Left lung (tissue), 10 donors: ENCODE results near the gene BLVRA. TPM values are rescaled to one million over a fixed set of nuclear protein-coding genes. Genes with fewer than 3 reads are reported as not detected.

Source experiments
- ATAC-seq: fragments of 200-7000 bp; cut with Tn5 transposase; one replicate; pipeline ENCODE4 v1.9.1; 2020; ENCODE audit warnings: moderate library complexity
- DNase-seq, 4 donors: peaks; one replicate each; pipeline ENCODE4 v3.0.0-alpha.2; 2013 to 2020
- H3K27ac ChIP-seq, 2 donors: fragments of 200-600 bp; sonication (generic) in 1 of 2; one replicate each; pipeline versions ENCODE4 v1.5.0 to v1.8.0; 2020 to 2021
- H3K27me3 ChIP-seq, 2 donors: fragments of 200-600 bp; sonication (generic) in 1 of 2; one replicate each; pipeline versions ENCODE4 v1.5.0 to v1.8.0; 2020 to 2021
- H3K36me3 ChIP-seq, 2 donors: fragments of 200-600 bp; sonication (generic) in 1 of 2; one replicate each; pipeline versions ENCODE4 v1.5.0 to v1.8.0; 2020 to 2021
- H3K4me1 ChIP-seq, 2 donors: fragments of 200-600 bp; one replicate each; pipeline ENCODE4 v1.8.0; 2021
- H3K4me3 ChIP-seq, 2 donors: fragments of 200-600 bp; sonication (generic) in 1 of 2; one replicate each; pipeline versions ENCODE4 v1.5.0 to v1.8.0; 2020 to 2021; ENCODE audit warnings: mild to moderate bottlenecking in 1 of 2
- H3K9me3 ChIP-seq, 2 donors: fragments of 200-600 bp; sonication (generic) in 1 of 2; one replicate each; pipeline versions ENCODE4 v1.5.0 to v1.8.0; 2020 to 2021
- intact Hi-C, 2 donors: fragments of 100-400 bp; cut with DNase I; formaldehyde crosslinking; loops; one replicate each; pipeline versions ENCODE4 v1.11.2 to v1.14.2; 2022
- polyA plus RNA-seq, 6 donors: library from polyadenylated mRNA; unstranded; fragments of 120-200 nt; gene quantifications; one replicate each; pipeline ENCODE4 v1.2.1, GENCODE V29; 2013; ENCODE audit not compliant: insufficient read length in 6 of 6
- total RNA-seq, 2 donors: library from RNA; stranded (reverse); fragmentation: NEBNext Ultra II Directional; extraction: Animal tissue kit (Norgen Biotek cat#: 25700); gene quantifications; one replicate each; pipeline ENCODE4 v1.2.1, GENCODE V29; 2021
- TF ChIP-seq, protein P1 (sequence below), 2 donors: fragments of 200-600 bp; sonication (generic) in 1 of 2; IDR thresholded peaks; one replicate each; pipeline versions ENCODE4 v1.5.0 to v1.8.0; 2021; ENCODE audit warnings: antibody characterized with exemption in 2 of 2
- donor health status: DM: no; HTN: yes; CAD: no.
- donor health status: DM: no; HTN: no; CAD: no.

Gene BLVRA
- total and polyA plus RNA-seq, 8 donors = 38.0 to 83.8 (median 46.1) TPM

DNA sequence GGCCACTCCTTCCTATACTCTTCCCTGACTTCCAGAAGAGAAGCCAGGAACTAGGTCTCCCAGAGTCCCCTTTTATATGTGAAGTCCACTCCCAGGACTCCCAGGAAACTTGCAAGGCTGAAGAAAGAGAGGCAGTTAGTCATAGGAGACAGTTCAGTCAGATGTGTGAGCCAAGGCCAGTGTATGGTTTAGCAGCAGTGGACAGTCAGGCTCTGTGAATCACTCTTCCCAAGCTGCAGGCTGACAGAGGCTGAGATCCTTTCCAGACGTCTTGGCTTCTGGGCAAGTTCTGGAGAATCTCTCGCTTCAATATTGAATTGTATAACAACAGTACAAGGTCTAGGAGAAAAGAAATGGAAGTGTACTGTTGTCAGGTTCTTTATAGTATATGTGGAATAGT is 26.9 kb downstream of the BLVRA start:
- ATAC-seq = peak; percentile 75
- TF ChIP-seq, protein P1, sequence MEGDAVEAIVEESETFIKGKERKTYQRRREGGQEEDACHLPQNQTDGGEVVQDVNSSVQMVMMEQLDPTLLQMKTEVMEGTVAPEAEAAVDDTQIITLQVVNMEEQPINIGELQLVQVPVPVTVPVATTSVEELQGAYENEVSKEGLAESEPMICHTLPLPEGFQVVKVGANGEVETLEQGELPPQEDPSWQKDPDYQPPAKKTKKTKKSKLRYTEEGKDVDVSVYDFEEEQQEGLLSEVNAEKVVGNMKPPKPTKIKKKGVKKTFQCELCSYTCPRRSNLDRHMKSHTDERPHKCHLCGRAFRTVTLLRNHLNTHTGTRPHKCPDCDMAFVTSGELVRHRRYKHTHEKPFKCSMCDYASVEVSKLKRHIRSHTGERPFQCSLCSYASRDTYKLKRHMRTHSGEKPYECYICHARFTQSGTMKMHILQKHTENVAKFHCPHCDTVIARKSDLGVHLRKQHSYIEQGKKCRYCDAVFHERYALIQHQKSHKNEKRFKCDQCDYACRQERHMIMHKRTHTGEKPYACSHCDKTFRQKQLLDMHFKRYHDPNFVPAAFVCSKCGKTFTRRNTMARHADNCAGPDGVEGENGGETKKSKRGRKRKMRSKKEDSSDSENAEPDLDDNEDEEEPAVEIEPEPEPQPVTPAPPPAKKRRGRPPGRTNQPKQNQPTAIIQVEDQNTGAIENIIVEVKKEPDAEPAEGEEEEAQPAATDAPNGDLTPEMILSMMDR (IDR thresholded peaks at IDR 0.05) = no peak
- no peak overlapping the region for H3K27ac ChIP-seq
- H3K9me3 ChIP-seq = no peaks in the 10 kb centered on the region
- DNase-seq = peak in 2 of 4 donors; percentile 18 to 39
- H3K4me3 ChIP-seq = no peak overlapping the region
- H3K36me3 ChIP-seq = peaks cover 0 to 28% of the 10 kb centered on the region in 2 donors
- no peaks in the 10 kb centered on the region for H3K27me3 ChIP-seq
- intact Hi-C loops = no loop called here
- peaks cover 0 to 32% of the 10 kb centered on the region in 2 donors for H3K4me1 ChIP-seq

DNA sequence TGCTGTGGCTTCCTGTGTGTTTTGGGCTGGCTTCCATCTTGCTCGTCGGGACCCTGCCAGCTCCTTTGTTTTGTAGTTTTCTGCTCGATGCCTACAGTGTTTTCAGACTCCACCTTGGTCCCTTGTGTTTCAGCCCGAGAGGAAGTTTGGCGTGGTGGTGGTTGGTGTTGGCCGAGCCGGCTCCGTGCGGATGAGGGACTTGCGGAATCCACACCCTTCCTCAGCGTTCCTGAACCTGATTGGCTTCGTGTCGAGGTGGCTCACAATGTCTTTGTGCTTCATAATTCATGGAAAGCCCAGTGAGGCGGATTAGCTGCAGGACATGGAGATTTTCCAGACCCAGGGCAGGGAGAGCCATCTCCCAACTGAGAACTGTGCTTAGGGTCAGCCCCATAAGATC is 29.3 kb downstream of the BLVRA start:
- no peaks in the 10 kb centered on the region for H3K27me3 ChIP-seq
- peaks cover 0 to 50% of the 10 kb centered on the region in 2 donors for H3K36me3 ChIP-seq
- ATAC-seq (no peak), DNase-seq (no peak)
- H3K4me1 ChIP-seq = peaks cover 0 to 20% of the 10 kb centered on the region in 2 donors
- intact Hi-C loops = no loop called here
- no peaks in the 10 kb centered on the region for H3K9me3 ChIP-seq
- H3K4me3 ChIP-seq = no peak overlapping the region
- no peak overlapping the region for H3K27ac ChIP-seq
- TF ChIP-seq, protein P1 (IDR thresholded peaks at IDR 0.05) = no peak

DNA sequence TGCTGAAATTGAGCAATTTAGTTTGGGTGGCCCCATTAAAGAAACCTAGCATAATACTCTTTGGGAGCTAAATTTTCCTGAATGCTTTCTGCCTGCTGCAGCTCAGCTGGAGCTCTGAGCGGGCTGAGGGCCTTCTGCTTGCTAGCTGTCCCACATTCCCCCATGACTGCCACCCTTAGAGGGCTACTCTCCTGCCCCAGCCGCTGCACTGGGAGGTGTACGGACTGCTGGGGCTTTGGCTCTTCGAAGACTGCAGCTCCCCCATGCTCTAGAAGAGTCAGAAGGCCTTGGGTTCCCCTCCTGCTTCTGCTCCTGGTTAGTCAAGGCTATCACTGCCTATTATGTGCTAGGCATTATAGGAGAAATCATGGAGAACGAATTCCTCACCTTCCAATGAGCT is 31.5 kb downstream of the BLVRA start:
- DNase-seq = no peak
- intact Hi-C loops = no loop called here

DNA sequence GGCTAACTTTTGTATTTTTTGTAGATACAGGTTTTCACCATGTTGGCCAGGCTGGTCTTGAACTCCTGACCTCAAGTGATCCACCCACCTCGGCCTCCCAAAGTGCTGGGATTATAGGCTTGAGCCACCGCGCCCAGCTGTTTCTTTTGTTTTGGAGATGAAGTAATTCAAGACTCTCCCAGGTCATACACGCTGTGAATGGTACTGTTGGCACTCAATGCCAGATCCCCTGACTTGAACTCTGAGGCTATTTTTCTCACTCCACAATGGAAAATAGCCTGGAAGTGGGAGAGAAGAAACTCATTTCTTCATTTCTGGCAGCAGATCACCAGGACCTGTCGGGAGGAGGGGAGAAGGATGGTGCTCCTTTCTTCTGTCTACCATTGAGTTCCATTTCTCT is 32.4 kb downstream of the BLVRA start:
- no peak for ATAC-seq
- Histone ChIP-seq H3K4me3 (no peak overlapping the region), H3K4me1 (no peaks in the 10 kb centered on the region), H3K9me3 (no peaks in the 10 kb centered on the region), H3K27me3 (no peaks in the 10 kb centered on the region), H3K36me3 (peaks cover 0 to 77% of the 10 kb centered on the region in 2 donors), H3K27ac (no peak overlapping the region)
- TF ChIP-seq, protein P1 (IDR thresholded peaks at IDR 0.05) = no peak
- intact Hi-C loops = no loop called here
- no peak for DNase-seq

More for the DNA sequence above, 31.5 kb downstream of the BLVRA start:
- H3K9me3 ChIP-seq = no peaks in the 10 kb centered on the region
- H3K27ac ChIP-seq = no peak overlapping the region
- ATAC-seq = no peak
- H3K27me3 ChIP-seq = no peaks in the 10 kb centered on the region
- peaks cover 0 to 73% of the 10 kb centered on the region in 2 donors for H3K36me3 ChIP-seq
- H3K4me3 ChIP-seq = no peak overlapping the region
- TF ChIP-seq, protein P1 (IDR thresholded peaks at IDR 0.05) = no peak
- peaks cover 0 to 3% of the 10 kb centered on the region in 2 donors for H3K4me1 ChIP-seq

DNA sequence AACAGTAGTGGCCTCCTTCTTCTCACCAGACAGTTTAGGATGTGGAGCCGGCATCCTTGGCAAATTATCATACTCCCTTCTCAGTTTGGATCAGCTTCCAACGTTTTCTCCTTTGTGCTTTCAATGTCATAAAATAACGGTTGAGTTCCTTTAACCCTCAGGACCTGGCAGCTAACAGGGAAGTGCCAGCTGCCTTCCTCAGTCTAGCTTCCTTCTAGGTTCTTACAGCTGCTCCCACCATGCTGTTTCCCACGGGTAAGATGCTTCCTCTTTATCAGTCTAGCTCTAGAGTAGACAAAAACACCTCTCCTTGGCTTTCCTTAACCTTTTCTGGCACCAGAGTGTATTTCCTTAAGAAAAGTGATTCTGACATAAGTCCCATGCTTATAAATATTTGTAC is 33.2 kb downstream of the BLVRA start:
- DNase-seq (peak in 1 of 4 donors; percentile 53), ATAC-seq (peak; percentile 63)
- TF ChIP-seq, protein P1 (IDR thresholded peaks at IDR 0.05) = no peak
- no peak overlapping the region for H3K4me3 ChIP-seq
- peaks cover 0 to 82% of the 10 kb centered on the region in 2 donors for H3K36me3 ChIP-seq
- H3K4me1 ChIP-seq = no peaks in the 10 kb centered on the region
- H3K9me3 ChIP-seq = no peaks in the 10 kb centered on the region
- no peaks in the 10 kb centered on the region for H3K27me3 ChIP-seq
- intact Hi-C loops = no loop called here
- H3K27ac ChIP-seq = peak overlapping the region in 1 of 2 donors; percentile 2
